ENCODE measurements around the gene AGPAT1. TPM values are rescaled to one million over a fixed set of nuclear protein-coding genes. Genes with fewer than 3 reads are reported as not detected.

AGPAT1 gene
- total RNA-seq, 2 experiments from 2014 or later: 13.2 to 13.3 TPM

DNA sequence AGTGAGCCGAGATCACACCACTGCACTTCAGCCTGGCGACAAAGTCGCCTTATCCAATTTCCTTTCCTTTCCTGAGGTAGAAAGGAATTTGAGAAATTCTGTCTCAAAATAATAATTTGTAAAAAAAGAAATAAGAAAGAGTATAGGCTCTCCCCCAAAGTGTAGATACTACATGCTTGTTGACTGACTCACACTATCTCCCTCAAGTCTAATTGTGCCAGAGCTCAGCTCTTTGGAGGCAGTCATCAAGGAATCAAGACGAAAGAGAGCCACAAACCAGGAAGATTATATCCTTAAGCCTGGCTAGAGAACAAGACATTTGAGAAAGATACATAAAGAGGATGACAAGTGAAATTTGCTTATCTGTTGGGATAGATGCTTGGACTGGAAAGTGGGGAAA, 42.1 kb downstream of the AGPAT1 start:
- DNase-seq (no peak), ATAC-seq (ENCODE audit: poor library complexity) (no peak)
- Histone ChIP-seq H3K4me3 (ENCODE audit: low read length) (no peak overlapping the region), H3K27me3 (ENCODE audit: control insufficient read depth in 1 of 2, insufficient read depth in 2 of 2, low read length in 2 of 2) (no peaks in the 10 kb centered on the region), H3K4me1 (ENCODE audit: insufficient read depth, low read length) (peaks cover 20% of the 10 kb centered on the region), H3K36me3 (ENCODE audit: insufficient read depth, low read length) (no peaks in the 10 kb centered on the region), H3K27ac (ENCODE audit: low read depth in 1 of 2, low read length in 2 of 2) (no peak overlapping the region), H3K9me3 (ENCODE audit: control insufficient read depth in 1 of 2, insufficient read depth in 1 of 2, low read length in 2 of 2) (no peaks in the 10 kb centered on the region)
- TF ChIP-seq CTCF (IDR thresholded peaks at IDR 0.05): no peak
- Mint-ChIP-seq H3K4me3 (no peak overlapping the region), H3K27me3 (no peaks in the 10 kb centered on the region), H3K4me1 (ENCODE audit: low read depth) (peaks cover 15% of the 10 kb centered on the region), H3K27ac (no peak overlapping the region), H3K36me3 (ENCODE audit: low read depth) (no peaks in the 10 kb centered on the region), H3K9me3 (no peaks in the 10 kb centered on the region)
- ChIA-PET POLR2A (no interaction called here), CTCF (no interaction called here)
- intact Hi-C loops (cut with DNase I, micrococcal nuclease): loop anchor here in 1 of 2 experiments (5.0 to 10.0 kb wide), 2 partner anchors 466 to 1071 kb away; partner anchors contain the start of genes CSNK2B, HSD17B8, LY6G5B and RING1

GRCh38 chr6:32132110-32132509, 43.8 kb downstream of the AGPAT1 start:
- ChIA-PET CTCF (no interaction called here), POLR2A (interaction anchor here (2.6 kb wide), 1 partner anchor 19 kb away, joined by 8 read pairs; the partner anchor contains the start of gene PRRT1)
- intact Hi-C loops (cut with DNase I, micrococcal nuclease): loop anchor here in 1 of 2 experiments (5.0 to 10.0 kb wide), 2 partner anchors 465 to 1073 kb away; partner anchors contain the start of genes CSNK2B, HSD17B8, LY6G5B and RING1
- TF ChIP-seq CTCF (IDR thresholded peaks at IDR 0.05): no peak
- H3K4me3 ChIP-seq (ENCODE audit: low read length): no peak overlapping the region
- no peak overlapping the region for H3K27ac Mint-ChIP-seq
- no peaks in the 10 kb centered on the region for H3K9me3 Mint-ChIP-seq
- ATAC-seq (ENCODE audit: poor library complexity): no peak
- no peaks in the 10 kb centered on the region for H3K9me3 ChIP-seq (ENCODE audit: control insufficient read depth in 1 of 2, insufficient read depth in 1 of 2, low read length in 2 of 2)
- peaks cover 31% of the 10 kb centered on the region for H3K4me1 ChIP-seq (ENCODE audit: insufficient read depth, low read length)
- H3K4me1 Mint-ChIP-seq (ENCODE audit: low read depth): peaks cover 31% of the 10 kb centered on the region
- H3K36me3 Mint-ChIP-seq (ENCODE audit: low read depth): peaks cover 10% of the 10 kb centered on the region
- no peaks in the 10 kb centered on the region for H3K27me3 Mint-ChIP-seq
- no peak overlapping the region for H3K27ac ChIP-seq (ENCODE audit: low read depth in 1 of 2, low read length in 2 of 2)
- peaks cover 1% of the 10 kb centered on the region for H3K36me3 ChIP-seq (ENCODE audit: insufficient read depth, low read length)
- DNase-seq: no peak
- no peak overlapping the region for H3K4me3 Mint-ChIP-seq
- no peaks in the 10 kb centered on the region for H3K27me3 ChIP-seq (ENCODE audit: control insufficient read depth in 1 of 2, insufficient read depth in 2 of 2, low read length in 2 of 2)

DNA sequence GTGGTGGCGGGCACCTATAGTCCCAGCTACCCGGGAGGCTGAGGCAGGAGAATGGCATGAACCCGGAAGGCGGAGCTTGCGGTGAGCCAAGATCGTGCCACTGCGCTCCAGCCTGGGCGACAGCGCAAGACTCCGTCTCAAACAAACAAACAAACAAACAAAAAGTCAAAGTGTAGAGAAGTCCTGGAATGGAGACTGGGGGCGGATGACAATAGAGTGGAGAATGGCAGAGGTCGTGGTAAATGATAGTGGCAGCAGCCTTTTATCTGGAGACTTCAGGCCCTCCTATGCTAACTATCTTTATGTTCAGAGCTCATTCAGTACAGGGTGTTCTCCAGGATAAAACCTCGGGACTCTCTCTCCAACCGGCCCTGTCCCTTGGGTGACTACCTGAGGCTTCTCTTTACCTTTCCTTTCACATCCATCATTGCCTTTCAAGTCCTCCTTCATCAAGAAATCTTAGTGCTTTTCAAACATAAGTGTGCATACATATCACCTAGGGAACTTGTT, 44.4 kb downstream of the AGPAT1 start:
- H3K27ac ChIP-seq (ENCODE audit: low read depth in 1 of 2, low read length in 2 of 2): no peak overlapping the region

More for the DNA sequence above, 44.4 kb downstream of the AGPAT1 start:
- intact Hi-C loops (cut with DNase I, micrococcal nuclease): loop anchor here (2.0 to 10.0 kb wide), 3 partner anchors 23 to 1073 kb away; partner anchors contain the start of genes CSNK2B (in 1 of the 2), HSD17B8 (in 1 of the 2), LY6G5B (in 1 of the 2) and PPT2 (in 1 of the 2)
- no peaks in the 10 kb centered on the region for H3K9me3 ChIP-seq (ENCODE audit: control insufficient read depth in 1 of 2, insufficient read depth in 1 of 2, low read length in 2 of 2)
- DNase-seq (no peak), ATAC-seq (ENCODE audit: poor library complexity) (no peak)
- Mint-ChIP-seq H3K4me3 (peak overlapping the region; percentile 80), H3K4me1 (ENCODE audit: low read depth) (peaks cover 37% of the 10 kb centered on the region), H3K36me3 (ENCODE audit: low read depth) (peaks cover 16% of the 10 kb centered on the region), H3K27ac (no peak overlapping the region), H3K9me3 (no peaks in the 10 kb centered on the region), H3K27me3 (no peaks in the 10 kb centered on the region)
- peaks cover 6% of the 10 kb centered on the region for H3K36me3 ChIP-seq (ENCODE audit: insufficient read depth, low read length)
- H3K27me3 ChIP-seq (ENCODE audit: control insufficient read depth in 1 of 2, insufficient read depth in 2 of 2, low read length in 2 of 2): no peaks in the 10 kb centered on the region
- peaks cover 37% of the 10 kb centered on the region for H3K4me1 ChIP-seq (ENCODE audit: insufficient read depth, low read length)
- no peak overlapping the region for H3K4me3 ChIP-seq (ENCODE audit: low read length)
- TF ChIP-seq CTCF (IDR thresholded peaks at IDR 0.05): no peak
- POLR2A ChIA-PET: interaction anchor here (2.1 to 3.8 kb wide), 3 partner anchors 20 to 45 kb away, joined by 8 to 42 read pairs (median 10); partner anchors contain the start of genes AGPAT1 and PRRT1
- CTCF ChIA-PET: interaction anchor here (2.5 kb wide), 1 partner anchor 64 kb away, joined by 14 read pairs; no protein-coding TSS in a partner anchor

All from CD4-positive, alpha-beta T cell (primary cell).